ENCODE data around the gene IL3RA. TPM values are rescaled to one million over a fixed set of nuclear protein-coding genes. Genes with fewer than 3 reads are reported as not detected.
"Not testable (repeated sequence)": the region's sequence is repeated elsewhere in the genome, so short reads cannot be mapped to it uniquely, and the experiment has no call there.

IL3RA gene
- polyA plus RNA-seq, 4 donors: 10.4 to 13.6 (median 11.5) TPM

- DNase-seq (ENCODE audit: low read depth in 4 of 4, low spot score in 3 of 4): no peak
Measured at GRCh38 chrX:1397001-1397400, 60.4 kb downstream of the IL3RA start.

DNA sequence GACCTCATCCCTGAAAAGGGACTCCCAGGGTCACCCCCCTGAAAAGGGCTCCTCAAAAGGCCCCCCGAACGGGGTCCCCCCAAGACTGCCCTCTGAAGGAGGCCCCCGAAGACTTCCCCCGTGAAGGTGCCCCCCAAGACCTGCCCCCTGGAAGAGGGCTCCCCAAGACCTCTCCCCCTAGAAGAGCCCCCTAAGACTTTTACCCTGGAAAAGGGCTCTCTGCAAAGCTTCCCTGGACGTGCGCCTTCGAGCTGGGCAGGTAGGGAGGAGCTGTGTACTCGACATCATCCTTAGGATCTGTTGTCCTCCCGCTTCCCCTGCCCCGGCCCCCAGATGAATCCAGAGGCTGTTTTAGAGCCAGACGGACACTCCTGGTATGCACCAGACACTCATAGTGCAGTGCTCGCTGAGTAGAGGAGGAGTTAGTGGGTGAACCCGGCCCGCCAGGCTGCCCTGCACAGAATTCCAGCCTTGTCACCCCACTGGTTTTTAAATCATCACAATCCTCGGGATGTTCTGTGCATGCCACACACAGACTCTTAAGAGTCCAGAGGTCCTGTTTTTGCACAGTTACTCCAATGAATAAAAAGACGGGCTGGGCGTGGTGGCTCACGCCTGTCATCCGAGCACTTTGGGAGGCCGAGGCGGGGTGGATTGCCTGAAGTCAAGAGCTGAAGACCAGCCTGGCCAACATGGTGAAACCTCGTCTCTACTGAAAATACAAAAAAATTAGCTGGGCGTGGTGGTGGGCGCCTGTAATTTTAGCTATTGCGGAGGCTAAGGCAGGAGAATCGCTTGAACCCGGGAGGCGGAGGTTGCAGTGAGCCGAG lies 61.1 kb downstream of the IL3RA start:
- DNase-seq (ENCODE audit: low read depth in 4 of 4, low spot score in 3 of 4): no peak

GRCh38 chrX:1398431-1399340 lies 62.1 kb downstream of the IL3RA start:
- no peak for DNase-seq (ENCODE audit: low read depth in 4 of 4, low spot score in 3 of 4)

DNA sequence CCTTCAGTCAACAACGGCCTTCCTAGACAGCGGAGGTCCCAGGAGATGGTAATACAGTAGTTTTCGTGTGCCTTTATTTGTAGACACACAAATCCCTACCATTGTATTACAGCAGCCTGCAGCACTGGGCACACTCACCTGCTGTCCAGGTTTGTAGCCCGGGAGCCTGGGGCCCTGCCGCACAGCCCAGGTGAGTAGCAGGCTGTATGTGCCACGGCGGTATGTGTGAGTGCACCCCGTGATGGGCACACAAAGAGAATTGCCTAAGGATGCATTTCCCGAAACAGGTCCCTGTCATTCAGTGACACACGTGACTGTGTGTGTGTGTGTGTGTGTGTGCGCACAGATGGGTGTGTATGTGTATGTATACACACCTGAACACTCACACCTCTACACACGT lies 63.5 kb downstream of the IL3RA start:
- no peak for DNase-seq (ENCODE audit: low read depth in 4 of 4, low spot score in 3 of 4)

DNA sequence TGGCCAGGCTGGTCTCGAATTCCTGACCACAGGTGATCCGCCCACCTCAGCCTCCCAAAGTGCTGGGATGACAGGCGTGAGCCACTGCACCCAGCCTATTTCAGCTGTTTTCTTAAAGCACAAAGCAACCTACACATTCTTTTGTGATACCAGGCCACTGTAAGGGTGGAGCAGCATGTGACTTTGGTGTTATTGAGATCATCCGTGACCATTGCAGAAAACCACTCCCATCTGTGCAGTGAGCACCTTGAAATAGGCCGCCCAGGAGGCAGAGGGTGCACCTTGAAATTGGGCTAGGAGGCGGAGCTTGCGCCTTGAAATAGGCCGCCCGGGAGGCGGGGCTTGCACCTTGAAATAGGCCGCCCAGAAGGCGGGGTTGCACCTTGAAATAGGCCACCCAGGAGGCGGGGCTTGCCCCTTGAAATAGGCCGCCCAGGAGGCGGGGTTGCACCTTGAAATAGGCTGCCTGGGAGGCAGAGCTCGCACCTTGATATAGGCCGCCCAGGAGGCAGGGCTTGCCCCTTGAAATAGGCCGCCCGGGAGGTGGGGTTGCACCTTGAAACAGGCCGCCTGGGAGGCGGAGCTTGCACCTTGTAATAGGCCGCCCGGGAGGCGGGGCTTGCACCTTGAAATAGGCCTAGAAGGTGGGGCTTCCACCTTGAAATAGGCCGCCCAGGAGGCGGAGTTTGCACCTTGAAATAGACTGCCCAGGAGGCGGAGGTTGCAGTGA lies 64.3 kb downstream of the IL3RA start:
- no peak for DNase-seq (ENCODE audit: low read depth in 4 of 4, low spot score in 3 of 4)

GRCh38 chrX:1401611-1402430 lies 65.2 kb downstream of the IL3RA start:
- DNase-seq (ENCODE audit: low read depth in 4 of 4, low spot score in 3 of 4): no peak

GRCh38 chrX:1403228-1403627 lies 66.6 kb downstream of the IL3RA start:
- DNase-seq (ENCODE audit: low read depth in 4 of 4, low spot score in 3 of 4): no peak

GRCh38 chrX:1403867-1404266 lies 67.3 kb downstream of the IL3RA start:
- DNase-seq (ENCODE audit: low read depth in 4 of 4, low spot score in 3 of 4): not testable (repeated sequence)

DNA sequence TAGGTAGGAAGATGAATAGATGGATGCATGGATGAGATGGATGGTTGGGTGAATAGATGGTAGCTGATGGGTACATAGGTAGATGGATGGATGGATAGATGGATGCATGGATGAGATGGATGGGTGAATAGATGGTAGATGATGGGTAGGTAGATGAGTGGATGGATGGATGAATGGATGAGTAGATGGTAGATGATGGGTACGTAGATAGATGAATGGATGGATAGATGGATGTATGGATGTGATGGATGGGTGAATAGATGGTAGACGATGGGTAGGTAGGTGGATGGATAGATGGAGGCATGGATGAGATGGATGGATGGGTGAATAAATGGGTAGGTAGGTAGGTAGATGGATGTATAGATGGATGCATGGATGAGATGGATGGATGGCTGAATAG lies 69.2 kb downstream of the IL3RA start:
- not testable (repeated sequence) for DNase-seq (ENCODE audit: low read depth in 4 of 4, low spot score in 3 of 4)

DNA sequence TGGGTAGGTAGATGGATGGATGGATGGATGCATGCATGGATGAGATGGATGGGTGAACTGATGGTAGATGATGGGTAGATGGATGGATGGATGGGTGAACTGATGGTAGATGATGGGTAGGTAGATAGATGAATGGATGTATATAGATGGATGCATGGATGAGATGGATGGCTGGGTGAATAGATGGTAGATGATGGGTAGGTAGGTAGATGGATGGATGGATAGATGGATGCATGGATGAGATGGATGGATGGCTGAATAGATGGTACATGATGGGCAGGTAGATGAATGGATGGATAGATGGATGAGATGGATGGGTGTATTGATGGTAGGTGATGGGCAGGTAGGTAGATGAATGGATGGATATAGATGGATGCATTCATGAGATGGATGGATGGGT lies 70.5 kb downstream of the IL3RA start:
- DNase-seq (ENCODE audit: low read depth in 4 of 4, low spot score in 3 of 4): no peak

DNA sequence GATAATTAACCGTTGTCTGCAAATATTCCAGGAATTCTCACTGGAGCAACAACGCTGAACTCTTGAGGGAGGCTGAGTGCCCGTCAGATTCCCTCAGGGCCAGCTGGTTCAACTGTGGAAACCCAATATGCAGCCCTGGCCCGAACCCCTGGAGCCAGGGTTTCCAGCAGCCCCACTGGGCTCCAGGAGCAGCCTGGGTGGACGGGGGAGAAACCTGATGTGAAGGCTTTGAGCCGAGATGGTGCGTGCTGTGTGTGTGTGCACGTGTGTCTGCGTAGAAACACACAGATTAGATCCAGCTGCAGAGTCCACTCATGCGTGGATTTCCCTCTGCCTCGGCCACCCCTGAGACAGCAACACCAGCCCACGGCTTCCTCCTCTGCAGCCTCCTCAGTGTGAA lies 74.7 kb downstream of the IL3RA start:
- DNase-seq (ENCODE audit: low read depth in 4 of 4, low spot score in 3 of 4): peak in 2 of 4 donors; percentile 31 to 35

DNA sequence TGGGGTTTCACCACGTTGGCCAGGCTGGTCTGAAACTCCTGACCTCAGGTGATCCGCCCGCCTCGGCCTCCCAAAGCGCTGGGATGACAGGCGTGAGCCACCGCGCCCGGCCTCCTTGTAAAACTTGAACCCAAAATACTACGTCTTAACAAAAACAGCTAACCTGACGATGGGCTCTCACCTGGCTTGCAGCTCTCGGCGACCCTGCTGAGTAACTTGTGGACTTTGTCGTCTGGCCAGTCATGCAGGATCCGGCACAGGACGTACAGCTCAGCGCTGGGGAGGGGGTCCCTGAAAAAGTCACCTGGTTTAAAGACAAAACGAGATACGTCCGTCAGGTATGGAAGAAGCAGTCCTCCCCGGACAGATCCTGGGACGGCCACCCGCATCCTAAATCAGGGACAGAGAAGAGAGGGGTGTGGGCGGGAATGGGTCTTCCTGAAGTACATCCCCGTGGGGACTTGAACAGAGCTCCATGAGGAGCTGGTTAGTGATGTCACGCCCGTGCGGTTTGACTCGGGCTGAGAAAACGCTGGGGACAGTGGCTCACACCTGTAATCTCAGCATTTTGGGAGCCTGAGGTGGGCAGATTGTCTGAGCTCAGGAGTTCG lies 76.1 kb downstream of the IL3RA start:
- DNase-seq (ENCODE audit: low read depth in 4 of 4, low spot score in 3 of 4): no peak

DNA sequence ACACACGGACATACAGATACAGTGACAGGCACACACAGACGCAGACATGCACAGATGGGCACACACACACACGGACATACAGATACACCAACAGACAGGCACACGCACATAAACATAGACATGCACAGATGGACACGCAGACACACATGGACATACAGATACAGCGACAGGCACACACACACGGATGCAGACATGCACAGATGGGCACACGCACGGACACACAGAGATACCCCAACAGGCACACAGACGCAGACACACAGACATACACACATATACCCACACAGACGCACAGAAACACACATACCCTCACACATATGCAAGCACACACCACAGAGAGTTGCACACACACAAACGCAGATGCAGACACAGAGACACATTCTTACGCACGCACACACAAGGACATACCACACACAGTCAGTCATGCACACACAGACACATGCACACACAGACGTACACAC lies 79.8 kb downstream of the IL3RA start:
- no peak for DNase-seq (ENCODE audit: low read depth in 4 of 4, low spot score in 3 of 4)

DNA sequence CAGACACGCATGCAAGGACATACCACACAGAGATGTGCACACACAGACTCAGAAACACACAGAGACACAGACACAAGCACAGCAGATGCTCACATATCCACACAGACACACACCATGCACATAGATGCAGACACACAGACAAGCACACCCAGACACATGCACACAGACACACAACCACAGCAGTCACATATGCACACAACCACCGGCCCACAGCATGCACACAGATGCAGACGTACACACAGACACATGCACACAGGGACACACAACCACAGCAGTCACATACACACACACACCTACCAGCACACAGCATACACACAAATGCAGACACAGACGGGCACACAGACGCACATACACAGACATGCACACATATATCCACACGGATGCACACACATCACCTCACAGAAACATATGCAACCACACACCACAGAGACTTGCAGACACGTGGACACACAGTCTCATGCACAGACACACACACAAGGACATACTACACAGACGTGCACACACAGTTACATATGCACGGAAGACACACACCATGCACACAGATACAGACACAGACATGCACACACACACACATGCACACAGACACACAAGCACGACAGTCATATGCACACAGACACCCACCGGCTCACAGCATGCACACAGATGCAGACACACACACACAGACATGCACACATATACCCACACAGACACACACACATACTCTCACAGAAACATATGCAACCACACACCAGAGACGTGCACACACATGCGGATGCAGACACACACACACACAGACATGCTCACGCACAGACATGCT lies 80.6 kb downstream of the IL3RA start:
- no peak for DNase-seq (ENCODE audit: low read depth in 4 of 4, low spot score in 3 of 4)

GRCh38 chrX:1417921-1418771 lies 81.6 kb downstream of the IL3RA start:
- DNase-seq (ENCODE audit: low read depth in 4 of 4, low spot score in 3 of 4): no peak

DNA sequence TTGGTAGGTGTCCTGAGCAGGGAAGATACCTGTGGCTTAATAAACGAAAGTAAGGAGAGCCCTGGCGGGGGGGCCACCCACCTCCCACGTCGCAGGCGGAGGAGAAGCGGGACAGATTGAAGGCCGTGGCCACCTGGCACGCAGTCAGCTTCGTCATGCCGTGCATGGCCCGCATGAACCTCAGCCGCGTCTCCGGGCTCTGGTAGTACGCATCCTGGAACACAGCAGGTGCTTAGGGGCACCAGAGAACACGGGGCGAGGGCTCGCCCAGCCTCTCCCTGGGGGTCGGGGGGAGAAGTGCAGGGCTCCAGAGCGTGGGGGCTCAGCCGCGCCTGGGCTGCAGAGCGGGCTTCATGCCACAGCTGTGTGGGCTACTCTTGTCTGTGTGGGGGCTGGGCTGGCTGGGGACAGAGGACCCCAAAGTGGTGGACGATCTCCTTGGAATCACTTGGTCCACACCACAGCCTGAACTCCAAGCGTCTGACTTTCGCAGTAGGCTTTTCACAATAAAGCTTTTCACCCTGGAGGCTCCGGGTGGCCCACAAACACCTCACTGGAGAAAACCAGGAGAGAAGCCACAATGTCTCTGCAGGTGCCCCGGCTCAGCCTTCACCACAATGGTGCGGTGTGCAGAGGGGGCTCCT lies 82.4 kb downstream of the IL3RA start:
- no peak for DNase-seq (ENCODE audit: low read depth in 4 of 4, low spot score in 3 of 4)
